ENCODE data around the gene MOSPD2. TPM values are rescaled to one million over a fixed set of nuclear protein-coding genes. Genes with fewer than 3 reads are reported as not detected.

The MOSPD2 gene
- total RNA-seq, 4 donors from 2014 or later = 2.8 to 11.0 (median 3.3) TPM

DNA sequence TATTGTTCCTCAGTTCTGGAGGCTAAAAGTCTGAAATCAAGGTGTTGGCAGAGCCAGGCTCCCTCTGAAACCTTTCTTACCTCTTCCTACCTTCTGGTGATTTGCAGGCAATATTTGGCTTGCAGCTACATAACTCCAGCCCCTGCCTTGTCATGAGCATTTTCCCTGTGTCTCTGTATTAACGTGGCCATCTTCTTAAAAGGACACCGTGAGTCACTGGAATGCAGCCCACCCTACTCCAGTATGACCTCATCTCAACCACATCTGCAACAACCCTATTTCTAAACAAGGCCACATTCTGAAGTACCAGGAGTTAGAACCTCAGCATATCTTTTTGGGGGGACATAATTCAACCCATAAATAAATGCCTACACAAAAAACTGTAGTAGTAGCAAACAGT lies 41.1 kb upstream of the MOSPD2 start:
- DNase-seq (no peak), ATAC-seq (no peak)
- Histone ChIP-seq H3K4me3 (no peak overlapping the region), H3K9me3 (no peaks in the 10 kb centered on the region), H3K27me3 (no peaks in the 10 kb centered on the region), H3K4me1 (no peaks in the 10 kb centered on the region), H3K36me3 (no peaks in the 10 kb centered on the region), H3K27ac (no peak overlapping the region)
- in situ Hi-C loops (cut with MboI; ENCODE audit: low sequenced_read_pairs in 4 of 4) (no loop called here), intact Hi-C loops (cut with DNase I; ENCODE audit: low total_unique reads) (no loop called here)
- TF ChIP-seq, protein P1, sequence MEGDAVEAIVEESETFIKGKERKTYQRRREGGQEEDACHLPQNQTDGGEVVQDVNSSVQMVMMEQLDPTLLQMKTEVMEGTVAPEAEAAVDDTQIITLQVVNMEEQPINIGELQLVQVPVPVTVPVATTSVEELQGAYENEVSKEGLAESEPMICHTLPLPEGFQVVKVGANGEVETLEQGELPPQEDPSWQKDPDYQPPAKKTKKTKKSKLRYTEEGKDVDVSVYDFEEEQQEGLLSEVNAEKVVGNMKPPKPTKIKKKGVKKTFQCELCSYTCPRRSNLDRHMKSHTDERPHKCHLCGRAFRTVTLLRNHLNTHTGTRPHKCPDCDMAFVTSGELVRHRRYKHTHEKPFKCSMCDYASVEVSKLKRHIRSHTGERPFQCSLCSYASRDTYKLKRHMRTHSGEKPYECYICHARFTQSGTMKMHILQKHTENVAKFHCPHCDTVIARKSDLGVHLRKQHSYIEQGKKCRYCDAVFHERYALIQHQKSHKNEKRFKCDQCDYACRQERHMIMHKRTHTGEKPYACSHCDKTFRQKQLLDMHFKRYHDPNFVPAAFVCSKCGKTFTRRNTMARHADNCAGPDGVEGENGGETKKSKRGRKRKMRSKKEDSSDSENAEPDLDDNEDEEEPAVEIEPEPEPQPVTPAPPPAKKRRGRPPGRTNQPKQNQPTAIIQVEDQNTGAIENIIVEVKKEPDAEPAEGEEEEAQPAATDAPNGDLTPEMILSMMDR (IDR thresholded peaks at IDR 0.05 in 4 of 5, conservative IDR thresholded peaks at IDR 0.05 in 1 of 5) = no peak

DNA sequence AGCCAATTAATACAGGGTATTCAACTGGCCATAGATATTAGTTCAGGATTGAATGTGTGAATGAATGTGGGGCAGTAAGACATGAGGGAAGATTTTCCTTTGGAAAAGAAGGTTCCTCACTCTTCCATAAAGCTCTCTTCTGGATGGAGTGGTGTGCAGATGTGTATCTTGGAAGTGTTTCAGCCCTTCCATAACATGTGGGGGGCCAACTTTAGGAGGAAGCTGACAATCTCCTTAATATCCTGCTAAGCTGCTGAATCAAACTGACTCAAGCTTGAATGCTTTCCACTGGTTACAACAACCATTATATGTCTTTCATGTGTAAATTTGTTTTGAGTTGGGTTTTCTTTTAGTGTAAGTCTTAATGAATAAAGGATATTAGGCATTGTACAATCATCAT lies 40.6 kb upstream of the MOSPD2 start:
- Histone ChIP-seq H3K27ac (no peak overlapping the region), H3K4me1 (no peaks in the 10 kb centered on the region), H3K4me3 (no peak overlapping the region), H3K27me3 (no peaks in the 10 kb centered on the region), H3K9me3 (no peaks in the 10 kb centered on the region), H3K36me3 (no peaks in the 10 kb centered on the region)
- intact Hi-C loops (cut with DNase I; ENCODE audit: low total_unique reads) (no loop called here), in situ Hi-C loops (cut with MboI; ENCODE audit: low sequenced_read_pairs in 4 of 4) (no loop called here)
- no peak for DNase-seq
- TF ChIP-seq POLR2A (IDR thresholded peaks at IDR 0.05) = no peak
- TF ChIP-seq, protein P1 (IDR thresholded peaks at IDR 0.05 in 4 of 5, conservative IDR thresholded peaks at IDR 0.05 in 1 of 5) = no peak
- ATAC-seq = no peak

DNA sequence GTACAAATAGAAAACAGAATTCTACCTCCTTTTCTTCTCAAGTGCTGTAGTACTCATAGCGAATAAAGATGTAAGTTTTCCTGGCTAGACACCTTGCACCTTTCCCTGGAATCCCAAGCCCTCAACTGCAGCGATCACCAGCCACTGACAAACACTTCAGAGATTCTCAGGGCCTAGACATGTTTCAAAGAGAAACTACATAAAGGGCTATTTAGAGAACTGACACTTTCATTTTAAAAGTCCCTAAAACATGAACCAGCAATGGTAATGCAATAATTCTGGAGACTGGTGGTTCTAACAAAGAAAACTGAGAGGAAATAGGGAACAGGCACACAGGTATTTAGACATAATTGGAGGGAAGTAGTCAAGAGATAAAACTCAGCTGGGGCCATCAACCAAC lies 36.1 kb upstream of the MOSPD2 start:
- no peak overlapping the region for H3K27ac ChIP-seq
- DNase-seq (no peak), ATAC-seq (no peak)
- no peaks in the 10 kb centered on the region for H3K27me3 ChIP-seq
- no peaks in the 10 kb centered on the region for H3K4me1 ChIP-seq
- no peaks in the 10 kb centered on the region for H3K9me3 ChIP-seq
- TF ChIP-seq POLR2A (IDR thresholded peaks at IDR 0.05) = no peak
- TF ChIP-seq, protein P1 (IDR thresholded peaks at IDR 0.05 in 4 of 5, conservative IDR thresholded peaks at IDR 0.05 in 1 of 5) = no peak
- no peak overlapping the region for H3K4me3 ChIP-seq
- no peaks in the 10 kb centered on the region for H3K36me3 ChIP-seq
- in situ Hi-C loops (cut with MboI; ENCODE audit: low sequenced_read_pairs in 4 of 4) = no loop called here
- intact Hi-C loops (cut with DNase I; ENCODE audit: low total_unique reads) = no loop called here

DNA sequence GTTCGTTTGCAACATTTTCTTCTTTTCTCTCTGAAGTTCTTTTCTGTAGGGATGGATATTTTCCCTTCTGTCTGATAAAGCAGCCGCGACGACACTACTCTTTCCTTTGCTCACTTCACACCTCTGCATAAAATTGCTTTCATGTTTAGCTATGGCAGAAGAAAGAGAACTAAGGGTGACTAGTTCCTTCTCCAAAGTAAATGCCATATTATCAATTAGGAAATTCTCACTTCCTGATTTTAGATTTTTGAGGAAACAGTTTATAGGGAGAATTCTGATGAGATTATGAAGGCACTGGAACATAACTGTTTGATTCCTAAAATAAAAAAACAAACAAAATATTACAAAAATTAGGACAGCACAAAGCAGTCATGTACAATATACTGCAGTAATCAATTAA lies 29.6 kb upstream of the MOSPD2 start:
- Histone ChIP-seq H3K4me1 (no peaks in the 10 kb centered on the region), H3K4me3 (no peak overlapping the region), H3K27me3 (no peaks in the 10 kb centered on the region), H3K27ac (no peak overlapping the region), H3K36me3 (no peaks in the 10 kb centered on the region), H3K9me3 (no peaks in the 10 kb centered on the region)
- DNase-seq (no peak), ATAC-seq (no peak)
- intact Hi-C loops (cut with DNase I; ENCODE audit: low total_unique reads) = no loop called here
- no peak for TF ChIP-seq POLR2A (IDR thresholded peaks at IDR 0.05)
- TF ChIP-seq, protein P1 (IDR thresholded peaks at IDR 0.05 in 4 of 5, conservative IDR thresholded peaks at IDR 0.05 in 1 of 5) = no peak
- in situ Hi-C loops (cut with MboI; ENCODE audit: low sequenced_read_pairs in 4 of 4) = no loop called here

DNA sequence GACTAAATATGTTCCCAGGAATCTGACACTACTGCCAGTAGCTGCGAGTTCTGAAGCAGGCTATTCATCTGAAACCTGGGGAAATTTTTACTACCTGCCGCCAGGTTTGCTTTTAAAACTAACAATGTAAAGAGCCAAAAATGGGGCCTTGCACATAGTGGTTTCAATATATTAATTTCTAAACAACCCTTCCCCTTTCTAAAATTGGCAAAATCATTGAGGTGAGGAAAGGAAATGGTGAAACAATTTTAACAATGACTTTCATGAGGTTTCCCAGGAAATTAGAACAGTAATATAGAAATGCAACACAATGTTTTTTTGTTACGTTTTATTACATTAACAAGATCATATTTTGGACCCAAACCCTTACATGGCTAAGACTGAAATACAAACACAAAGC lies 21.7 kb upstream of the MOSPD2 start:
- no peaks in the 10 kb centered on the region for H3K36me3 ChIP-seq
- intact Hi-C loops (cut with DNase I; ENCODE audit: low total_unique reads) = no loop called here
- TF ChIP-seq POLR2A (IDR thresholded peaks at IDR 0.05) = no peak
- TF ChIP-seq, protein P1 (IDR thresholded peaks at IDR 0.05 in 4 of 5, conservative IDR thresholded peaks at IDR 0.05 in 1 of 5) = no peak

More for the DNA sequence above, 21.7 kb upstream of the MOSPD2 start:
- no peaks in the 10 kb centered on the region for H3K9me3 ChIP-seq
- H3K27ac ChIP-seq = no peak overlapping the region
- H3K4me3 ChIP-seq = no peak overlapping the region
- H3K4me1 ChIP-seq = no peaks in the 10 kb centered on the region
- H3K27me3 ChIP-seq = no peaks in the 10 kb centered on the region
- ATAC-seq = no peak
- no peak for DNase-seq
- in situ Hi-C loops (cut with MboI; ENCODE audit: low sequenced_read_pairs in 4 of 4) = no loop called here

Data from gastrocnemius medialis (tissue), 4 donors.